Activated T-helper 1 cell treated with Interleukin-2 at 50 U/mL for 16 hours (primary cell): ENCODE measurements around the gene SUCO.
"Not testable (repeated sequence)": the region's sequence is repeated elsewhere in the genome, so short reads cannot be mapped to it uniquely, and the experiment has no call there.

Experiments
- DNase-seq: peaks from one replicate; pipeline ENCODE4 v3.0.0-alpha.2; 2020; ENCODE audit warnings: low read depth

SUCO gene

DNA sequence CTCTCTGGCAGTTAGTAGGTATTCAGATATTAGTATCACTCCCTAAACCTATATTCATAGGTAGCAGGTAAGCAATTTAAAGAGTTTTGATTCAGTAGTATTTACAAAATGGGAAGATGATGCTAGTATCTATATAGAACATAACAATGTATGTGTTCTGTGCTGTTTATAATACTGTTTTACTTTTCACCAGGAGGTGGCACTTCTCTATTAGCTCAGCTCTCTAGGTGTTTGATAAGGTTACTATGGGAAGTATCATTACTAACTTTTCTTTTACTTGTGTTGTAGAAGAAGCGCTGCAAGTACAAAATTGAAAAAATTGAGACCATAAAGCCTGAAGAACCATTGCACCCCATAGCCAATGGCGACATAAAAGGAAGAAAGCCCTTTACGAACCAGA, 76.6 kb downstream of the SUCO start:
- DNase-seq: no peak

GRCh38 chr1:172612478-172612877, 79.5 kb downstream of the SUCO start:
- DNase-seq: no peak

DNA sequence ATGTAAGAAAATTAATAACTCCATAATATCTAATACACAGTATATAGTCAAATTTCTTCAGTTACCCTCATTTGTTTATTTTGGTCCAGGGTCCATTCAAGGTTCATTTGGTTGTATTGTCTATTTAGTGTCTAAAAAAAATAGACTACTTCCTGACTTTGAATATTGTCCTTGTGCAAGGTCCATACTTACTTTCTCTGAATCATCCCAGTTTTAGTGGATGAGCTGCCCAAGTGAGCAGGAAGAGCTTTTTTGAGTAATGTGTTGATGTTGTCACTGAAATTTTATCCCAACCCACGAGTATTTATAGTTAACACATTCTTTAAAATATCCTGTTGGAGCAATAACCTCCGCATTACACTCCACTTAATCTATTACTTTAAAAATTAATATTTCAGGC, 80.3 kb downstream of the SUCO start:
- no peak for DNase-seq

GRCh38 chr1:172616195-172616594, 83.2 kb downstream of the SUCO start:
- no peak for DNase-seq

- DNase-seq: no peak
These were observed 83.7 kb downstream of the SUCO start for GRCh38 chr1:172616636-172617035.

GRCh38 chr1:172620603-172621002, 87.7 kb downstream of the SUCO start:
- DNase-seq: not testable (repeated sequence)

DNA sequence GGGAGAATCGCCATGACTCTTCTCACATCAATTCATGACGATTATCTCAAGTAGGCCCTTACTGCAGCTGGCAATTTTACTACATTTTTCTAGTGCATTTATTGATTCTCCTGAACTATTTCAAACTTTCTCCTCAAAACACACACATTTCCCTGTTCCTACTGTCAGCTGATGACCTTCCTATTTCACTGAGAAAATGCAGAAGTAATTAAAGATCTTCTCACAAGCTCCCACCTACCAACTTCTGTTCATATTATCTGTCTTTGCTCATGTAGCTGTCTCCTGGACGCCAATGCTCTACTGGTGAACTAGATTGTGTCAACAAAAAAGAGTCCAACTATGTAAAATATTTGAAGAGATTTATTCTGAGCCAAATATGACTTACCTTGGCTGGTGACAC, 89.6 kb downstream of the SUCO start:
- no peak for DNase-seq

DNA sequence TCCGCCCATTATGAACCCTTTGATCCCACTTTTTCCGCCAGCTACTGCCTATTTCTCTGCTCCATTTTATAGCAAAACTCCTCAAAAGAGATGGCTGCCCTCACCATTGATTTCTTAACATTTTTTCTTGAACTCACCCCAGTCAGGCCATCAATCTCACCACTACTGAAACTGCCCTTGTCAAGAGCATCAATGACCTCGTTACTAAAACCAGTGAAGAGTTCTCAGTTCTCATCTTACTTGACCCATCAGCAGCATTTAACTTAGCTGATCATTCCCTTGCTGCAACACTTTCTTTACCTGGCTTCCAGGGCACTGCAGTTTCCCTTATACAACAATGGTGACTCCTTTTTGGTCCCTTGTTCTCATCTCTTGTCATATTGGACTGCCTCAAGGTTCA, 90.8 kb downstream of the SUCO start:
- DNase-seq: no peak

DNA sequence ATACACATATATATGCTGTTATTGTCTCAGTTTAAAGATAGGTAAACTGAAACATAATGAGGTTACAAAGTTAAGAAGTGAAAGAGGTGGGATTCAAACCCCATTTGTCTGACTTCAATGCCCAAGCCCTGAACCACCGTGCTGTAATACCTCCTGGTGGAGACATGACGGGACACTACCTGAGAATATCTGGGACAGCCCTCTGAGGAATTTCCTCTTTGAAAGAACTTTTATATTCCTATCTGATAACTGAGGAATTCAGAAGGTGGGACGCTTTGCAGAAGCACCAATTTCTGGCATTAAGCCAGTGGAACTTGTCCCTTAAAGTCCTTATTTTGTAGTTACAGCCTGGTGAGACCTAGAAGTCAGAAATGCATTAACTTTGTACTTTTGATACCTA, 93.9 kb downstream of the SUCO start:
- no peak for DNase-seq

GRCh38 chr1:172627702-172628101, 94.8 kb downstream of the SUCO start:
- DNase-seq: no peak

- no peak for DNase-seq
These were observed 95.5 kb downstream of the SUCO start for GRCh38 chr1:172628401-172628800.

DNA sequence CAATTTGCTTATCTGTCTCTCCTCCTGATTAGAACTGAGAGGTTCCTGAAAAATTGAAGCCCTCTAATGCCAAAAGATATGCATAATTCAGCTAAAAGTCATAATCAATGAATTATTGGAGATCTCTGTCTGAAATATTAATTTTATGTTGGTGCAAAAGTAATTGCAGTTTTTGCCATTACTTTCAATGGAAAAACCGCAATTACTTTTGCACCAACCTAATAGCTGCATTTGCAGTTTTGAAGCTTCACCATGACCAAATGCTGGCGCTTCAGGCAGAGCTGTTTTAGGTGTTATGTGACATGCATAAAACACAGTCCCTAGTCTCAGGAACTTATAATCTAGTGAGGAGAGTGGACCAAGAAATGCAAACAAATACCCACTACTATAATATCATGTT, 96.2 kb downstream of the SUCO start:
- no peak for DNase-seq

DNA sequence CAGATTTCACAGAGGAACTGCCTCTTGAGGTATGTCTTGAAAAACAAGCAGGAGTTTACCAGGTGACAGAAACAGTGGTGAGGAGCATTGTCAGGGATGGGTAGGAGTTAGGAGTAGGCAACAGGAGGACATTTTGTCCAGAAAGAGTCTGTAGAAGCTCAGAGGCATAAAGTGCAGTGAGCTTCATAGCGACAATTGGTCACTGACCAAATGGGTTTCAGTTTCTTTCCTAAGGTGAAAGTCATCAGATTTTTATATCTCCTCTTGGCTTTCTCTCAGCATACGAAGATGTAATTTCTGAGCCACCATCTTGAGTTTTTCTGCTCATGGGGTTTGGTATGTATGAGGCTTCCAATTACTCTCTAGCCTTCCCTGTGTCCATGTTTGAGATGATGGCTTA, 96.7 kb downstream of the SUCO start:
- DNase-seq: no peak

- no peak for DNase-seq
These were observed 97.3 kb downstream of the SUCO start for GRCh38 chr1:172630056-172630818.

- DNase-seq: no peak
These were observed 97.9 kb downstream of the SUCO start for GRCh38 chr1:172630868-172631267.

- DNase-seq: no peak
These were observed 104.6 kb downstream of the SUCO start for GRCh38 chr1:172637522-172637921.

DNA sequence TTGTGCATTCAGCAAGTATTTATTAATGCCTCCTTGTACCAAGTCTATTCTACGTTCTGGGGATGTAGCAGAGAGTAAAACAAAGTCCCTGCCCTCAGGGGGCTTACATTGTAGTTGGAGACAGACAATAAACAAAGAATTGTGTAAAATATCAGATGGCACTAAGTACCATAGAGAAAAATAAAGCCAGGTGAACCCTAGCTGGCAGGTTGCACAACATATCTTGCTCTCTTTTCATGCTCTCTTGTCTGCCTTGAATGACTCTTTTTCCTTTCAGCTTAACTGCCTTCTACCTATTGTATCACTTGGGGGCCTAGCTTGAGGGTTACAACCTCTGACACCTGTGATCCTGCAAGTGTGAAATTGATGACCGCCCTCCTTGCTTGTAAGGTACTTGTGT, 105.3 kb downstream of the SUCO start:
- DNase-seq: no peak

DNA sequence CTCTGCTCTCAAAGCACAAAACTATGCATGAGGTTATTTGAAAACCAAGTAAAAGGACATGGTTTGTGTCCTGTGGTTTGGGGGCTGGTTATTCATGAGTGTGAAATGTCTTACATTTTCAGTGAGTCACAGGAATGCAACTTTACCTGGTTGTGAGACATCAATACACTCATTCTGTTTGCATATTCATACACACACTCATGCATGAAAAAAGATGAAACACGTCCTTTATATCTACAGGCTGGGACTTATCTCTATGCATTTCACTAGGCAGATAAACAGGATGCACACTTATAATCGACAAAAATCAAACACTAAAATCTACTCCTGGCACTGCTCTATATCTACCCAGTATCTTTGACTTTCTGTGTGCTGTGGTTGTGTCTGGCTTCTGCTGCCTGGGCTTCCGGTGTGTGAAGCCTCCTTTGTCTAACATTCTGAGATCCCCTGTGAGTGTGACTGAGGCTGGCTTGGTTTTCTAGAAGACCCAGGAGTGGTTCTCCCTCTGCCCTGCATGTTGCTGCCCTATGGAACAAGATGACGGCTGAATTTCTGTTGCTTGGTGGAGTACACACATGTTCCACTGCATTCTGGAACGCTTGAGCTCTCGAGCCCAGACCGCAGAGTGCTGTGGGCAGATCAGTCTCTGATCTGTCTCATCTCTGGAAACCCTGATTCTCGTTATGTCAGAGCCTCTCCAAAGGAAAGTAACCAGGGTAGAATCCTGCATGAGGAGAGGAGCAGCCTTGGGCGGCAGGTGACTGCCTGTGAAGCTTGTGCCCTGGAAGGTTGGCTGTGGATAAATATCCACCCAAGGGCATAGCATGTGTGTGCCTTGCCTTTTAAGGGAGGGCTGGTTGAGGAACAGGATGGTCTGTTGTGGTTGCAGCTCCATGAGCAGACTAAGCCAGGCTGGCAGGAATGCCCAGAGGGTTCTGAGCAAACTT, 106.2 kb downstream of the SUCO start:
- DNase-seq: peak; percentile 11

GRCh38 chr1:172640111-172640510, 107.2 kb downstream of the SUCO start:
- DNase-seq: no peak

DNA sequence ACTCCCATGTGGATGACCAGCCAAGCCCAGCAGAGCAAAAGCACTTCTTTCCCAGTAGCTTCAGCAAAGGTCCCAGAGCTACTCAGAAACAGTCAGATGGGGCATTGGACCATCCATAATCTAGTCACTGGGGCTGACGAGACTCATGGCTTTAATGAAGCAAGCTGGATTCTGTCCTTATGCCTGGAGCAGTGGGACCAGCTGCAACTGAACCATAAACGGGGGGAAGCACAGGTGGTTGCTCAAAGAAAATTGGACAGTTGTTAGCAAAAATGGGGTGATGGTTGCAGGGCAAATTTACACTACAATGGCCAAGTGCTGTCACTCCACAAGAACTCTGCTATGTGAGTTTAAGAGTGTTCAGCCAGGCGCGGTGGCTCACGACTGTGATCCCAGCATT, 108.5 kb downstream of the SUCO start:
- no peak for DNase-seq

GRCh38 chr1:172642970-172643369, 110.0 kb downstream of the SUCO start:
- DNase-seq: no peak

DNA sequence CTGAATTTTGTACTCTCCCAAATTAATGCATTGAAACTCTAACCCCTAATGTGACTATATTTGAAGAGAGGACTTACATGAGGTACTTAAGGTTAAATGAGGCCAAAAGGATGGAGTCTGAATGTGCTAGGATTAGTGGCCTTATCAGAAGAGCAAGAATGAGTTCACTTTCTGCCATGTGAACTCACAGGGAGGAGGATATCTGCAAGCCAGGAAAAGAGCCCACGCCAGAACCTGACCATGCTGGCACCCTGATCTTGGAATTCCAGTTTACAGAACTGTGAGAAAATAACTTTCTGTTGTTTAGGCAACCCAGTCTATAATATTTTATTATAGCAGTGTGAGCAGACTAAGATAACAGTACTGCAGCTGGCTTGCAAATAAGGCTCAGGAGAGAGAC, 113.7 kb downstream of the SUCO start:
- no peak for DNase-seq

GRCh38 chr1:172647110-172647564, 114.2 kb downstream of the SUCO start:
- no peak for DNase-seq
